Loucy (cell line): ENCODE results near the gene DCBLD2.
A peak's percentile ranks its signal among the peaks of the same experiment; 100 is the strongest.

ENCODE experiments used
- H2AFZ ChIP-seq: fragments of 200-600 bp; sonication (generic); 2 replicates; pipeline ENCODE4 v1.6.0; 2016; ENCODE audit warnings: antibody characterized with exemption, mild to moderate bottlenecking, low read length, moderate library complexity
- H3F3A ChIP-seq: fragments of 200-600 bp; 2 replicates; pipeline ENCODE4 v1.6.0; 2016; ENCODE audit warnings: antibody characterized with exemption, low read depth, mild to moderate bottlenecking
- H3K27me3 ChIP-seq: fragments of 200-600 bp; sonication (generic); 2 replicates; pipeline ENCODE4 v1.6.1; 2014; ENCODE audit warnings: low read length, mild to moderate bottlenecking; ENCODE audit not compliant: insufficient read depth, poor library complexity, severe bottlenecking
- H3K36me3 ChIP-seq: fragments of 200-600 bp; sonication (generic); 2 replicates; pipeline ENCODE4 v1.6.1; 2016; ENCODE audit warnings: low read length; ENCODE audit not compliant: insufficient read depth
- H3K4me1 ChIP-seq: fragments of 200-600 bp; sonication (generic); 2 replicates; pipeline ENCODE4 v1.5.1; 2014; ENCODE audit warnings: low read length, mild to moderate bottlenecking; ENCODE audit not compliant: insufficient read depth, poor library complexity, severe bottlenecking
- H3K4me2 ChIP-seq: fragments of 200-600 bp; sonication (generic); 2 replicates; pipeline ENCODE4 v1.6.0; 2014; ENCODE audit warnings: antibody characterized with exemption, low read length, low read depth, mild to moderate bottlenecking; ENCODE audit not compliant: poor library complexity, severe bottlenecking
- H3K4me3 ChIP-seq: fragments of 200-600 bp; sonication (generic); 2 replicates; pipeline ENCODE4 v1.5.1; 2014; ENCODE audit warnings: low read length, mild to moderate bottlenecking, mixed read lengths; ENCODE audit not compliant: poor library complexity, severe bottlenecking
- H3K79me2 ChIP-seq: fragments of 200-600 bp; sonication (generic); 2 replicates; pipeline ENCODE4 v1.6.1; 2014; ENCODE audit warnings: low read length; ENCODE audit not compliant: insufficient read depth
- H3K9ac ChIP-seq: fragments of 200-600 bp; sonication (generic); 2 replicates; pipeline ENCODE4 v1.6.0; 2014; ENCODE audit warnings: mild to moderate bottlenecking, low read depth, low read length, moderate library complexity; ENCODE audit not compliant: poor library complexity, severe bottlenecking
- H3K9me2 ChIP-seq: fragments of 200-600 bp; sonication (generic); replicated peaks from 2 replicates; pipeline ENCODE4 v1.6.1; 2016; ENCODE audit warnings: low read depth, low read length, mixed read lengths
- H3K9me3 ChIP-seq: fragments of 200-600 bp; sonication (generic); 2 replicates; pipeline ENCODE4 v1.6.1; 2014; ENCODE audit warnings: mild to moderate bottlenecking, antibody characterized with exemption, low read length, low read depth; ENCODE audit not compliant: insufficient read depth
- H4K20me1 ChIP-seq: fragments of 200-600 bp; sonication (generic); 2 replicates; pipeline ENCODE4 v1.6.0; 2014; ENCODE audit warnings: antibody characterized with exemption, low read length, mild to moderate bottlenecking; ENCODE audit not compliant: insufficient read depth, poor library complexity, severe bottlenecking
- CTCF ChIP-seq: fragments of 200-600 bp; sonication (generic); conservative IDR thresholded peaks from 2 replicates; pipeline ENCODE4 v1.5.1; 2014; ENCODE audit warnings: mild to moderate bottlenecking, antibody characterized with exemption, low read length
- EZH2phosphoT487 ChIP-seq: fragments of 200-600 bp; IDR thresholded peaks from 2 replicates; pipeline ENCODE4 v1.6.1; 2018; ENCODE audit warnings: antibody characterized with exemption, mild to moderate bottlenecking, moderate library complexity, borderline replicate concordance

The DCBLD2 gene

GRCh38 chr3:98823791-98824190 lies 77.7 kb downstream of the DCBLD2 start:
- H3F3A ChIP-seq = no peaks in the 10 kb centered on the region

GRCh38 chr3:98821063-98821462 lies 80.4 kb downstream of the DCBLD2 start:
- H4K20me1 ChIP-seq = no peaks in the 10 kb centered on the region
- no peaks in the 10 kb centered on the region for H3F3A ChIP-seq
- no peaks in the 10 kb centered on the region for H3K4me1 ChIP-seq
- H3K36me3 ChIP-seq = no peaks in the 10 kb centered on the region
- H3K79me2 ChIP-seq = no peaks in the 10 kb centered on the region
- no peak overlapping the region for H3K9ac ChIP-seq
- no peaks in the 10 kb centered on the region for H3K27me3 ChIP-seq
- H3K4me2 ChIP-seq = no peak overlapping the region
- TF ChIP-seq EZH2phosphoT487 (no peak), CTCF (no peak)
- no peaks in the 10 kb centered on the region for H3K9me3 ChIP-seq
- no peak overlapping the region for H3K4me3 ChIP-seq
- no peaks in the 10 kb centered on the region for H3K9me2 ChIP-seq
- H2AFZ ChIP-seq = no peak overlapping the region

More at GRCh38 chr3:98823791-98824190, 77.7 kb downstream of the DCBLD2 start:
- Histone ChIP-seq H3K4me2 (no peak overlapping the region), H3K9me3 (no peaks in the 10 kb centered on the region), H4K20me1 (no peaks in the 10 kb centered on the region), H3K79me2 (no peaks in the 10 kb centered on the region), H3K4me3 (no peak overlapping the region), H2AFZ (no peak overlapping the region), H3K9ac (no peak overlapping the region), H3K4me1 (no peaks in the 10 kb centered on the region), H3K36me3 (no peaks in the 10 kb centered on the region), H3K27me3 (no peaks in the 10 kb centered on the region), H3K9me2 (no peaks in the 10 kb centered on the region)
- TF ChIP-seq EZH2phosphoT487 (no peak), CTCF (no peak)

GRCh38 chr3:98817547-98818041 lies 83.9 kb downstream of the DCBLD2 start:
- Histone ChIP-seq H3K9ac (no peak overlapping the region), H3K9me3 (no peaks in the 10 kb centered on the region), H2AFZ (no peak overlapping the region), H3K9me2 (no peaks in the 10 kb centered on the region), H3K27me3 (no peaks in the 10 kb centered on the region), H3K4me2 (no peak overlapping the region), H4K20me1 (no peaks in the 10 kb centered on the region), H3K4me3 (no peak overlapping the region), H3F3A (no peaks in the 10 kb centered on the region), H3K36me3 (no peaks in the 10 kb centered on the region), H3K4me1 (no peaks in the 10 kb centered on the region), H3K79me2 (no peaks in the 10 kb centered on the region)
- TF ChIP-seq EZH2phosphoT487 = no peak
- peak; percentile 79 for TF ChIP-seq CTCF
